Skin of body (tissue), 2 donors: Measurements from ENCODE around the gene CDC5L. TPM values are rescaled to one million over a fixed set of nuclear protein-coding genes. Genes with fewer than 3 reads are reported as not detected.

Source experiments
- DNase-seq: peaks from one replicate; lab custom pipeline; 2025; lab: John Stamatoyannopoulos, UW
- total RNA-seq: library from RNA; depleted of rRNA; stranded (reverse); fragments of >200 nt; gene quantifications from one replicate; pipeline ENCODE4 v1.2.3, GENCODE V29; 2014

Gene CDC5L
- total RNA-seq, 1 donor from 2014 or later = 23.3 TPM

DNA sequence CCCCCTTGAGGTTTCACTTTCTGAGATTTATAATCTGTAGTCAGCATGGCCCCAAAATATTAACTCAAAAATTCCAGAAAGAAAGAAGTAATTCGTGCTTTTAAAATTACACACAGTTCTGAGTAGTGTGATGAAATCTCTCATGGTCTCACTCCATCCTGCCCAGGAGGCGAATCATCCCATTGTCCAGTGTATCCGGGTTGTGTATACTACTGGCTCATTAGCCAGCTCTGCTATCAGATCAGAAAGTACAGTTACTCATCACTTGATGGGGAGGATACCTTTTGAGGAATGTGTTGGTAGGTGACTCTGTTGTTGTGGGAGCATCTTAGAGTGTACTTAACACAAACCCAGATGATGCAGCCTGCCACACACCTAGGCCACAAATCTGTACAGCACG, 65.2 kb downstream of the CDC5L start:
- no peak for DNase-seq

GRCh38 chr6:44453146-44453545, 65.6 kb downstream of the CDC5L start:
- no peak for DNase-seq

DNA sequence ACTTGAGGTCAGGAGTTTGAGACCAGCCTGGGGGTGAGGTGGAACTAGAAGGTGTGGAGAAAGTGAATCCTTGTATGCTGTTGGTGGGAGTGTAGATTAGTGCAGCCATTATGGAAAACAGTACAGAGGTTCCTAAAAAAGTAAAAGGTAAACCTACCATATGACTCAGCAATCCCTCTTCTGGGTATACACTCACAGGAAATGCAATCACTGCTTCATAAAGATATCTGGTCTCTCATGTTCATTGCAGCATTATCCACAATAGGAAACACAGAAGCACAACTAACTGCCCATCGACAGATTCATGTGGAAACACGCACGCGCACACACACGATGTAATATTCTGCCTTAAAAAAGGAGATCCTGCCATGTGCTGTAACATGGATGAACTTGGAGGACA, 66.7 kb downstream of the CDC5L start:
- no peak for DNase-seq

DNA sequence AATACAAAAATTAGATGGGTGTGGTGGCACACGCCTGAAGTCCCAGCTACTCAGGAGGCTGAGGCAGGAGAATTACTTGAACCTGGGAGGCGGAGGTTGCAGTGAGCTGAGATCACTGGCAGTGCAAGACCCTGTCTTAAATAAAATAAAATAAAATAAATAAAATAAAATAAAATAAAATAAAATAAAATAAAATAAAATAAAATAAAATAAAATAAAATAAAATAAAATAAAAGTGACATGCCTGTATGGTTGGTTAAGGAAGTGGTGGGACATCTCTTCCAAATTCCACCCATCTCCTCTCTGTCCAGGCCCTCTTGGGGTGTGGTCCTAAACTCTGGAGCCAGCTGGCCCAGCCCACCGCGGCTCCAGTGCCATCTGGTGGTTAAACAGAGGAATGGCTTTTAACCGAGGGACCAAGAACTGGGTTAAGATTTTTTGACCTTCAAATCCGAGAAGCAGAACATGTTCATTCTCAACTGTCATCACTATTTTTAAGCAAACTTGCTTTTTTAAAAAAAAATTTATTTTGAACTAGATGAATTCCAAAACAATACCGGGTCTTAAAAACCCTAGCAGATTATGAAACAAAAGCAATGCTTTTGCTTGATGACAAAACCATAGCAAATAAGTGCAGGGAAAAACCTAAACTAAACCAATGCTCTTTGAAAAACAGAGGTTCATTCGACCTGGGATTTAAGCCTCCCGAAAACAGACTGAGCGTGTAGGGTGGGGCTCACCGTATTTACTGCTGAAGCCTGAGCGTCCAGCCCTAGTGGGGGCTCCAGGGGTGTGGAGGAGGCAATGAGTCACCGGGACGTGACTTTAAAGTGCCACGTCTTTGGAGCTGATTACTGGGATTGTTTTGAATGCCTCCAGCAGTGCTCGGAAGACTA, 68.8 kb downstream of the CDC5L start:
- no peak for DNase-seq

- DNase-seq = no peak
These were observed 69.4 kb downstream of the CDC5L start for GRCh38 chr6:44456966-44457292.

GRCh38 chr6:44457596-44457995, 70.1 kb downstream of the CDC5L start:
- no peak for DNase-seq

GRCh38 chr6:44458551-44458950, 71.0 kb downstream of the CDC5L start:
- no peak for DNase-seq

DNA sequence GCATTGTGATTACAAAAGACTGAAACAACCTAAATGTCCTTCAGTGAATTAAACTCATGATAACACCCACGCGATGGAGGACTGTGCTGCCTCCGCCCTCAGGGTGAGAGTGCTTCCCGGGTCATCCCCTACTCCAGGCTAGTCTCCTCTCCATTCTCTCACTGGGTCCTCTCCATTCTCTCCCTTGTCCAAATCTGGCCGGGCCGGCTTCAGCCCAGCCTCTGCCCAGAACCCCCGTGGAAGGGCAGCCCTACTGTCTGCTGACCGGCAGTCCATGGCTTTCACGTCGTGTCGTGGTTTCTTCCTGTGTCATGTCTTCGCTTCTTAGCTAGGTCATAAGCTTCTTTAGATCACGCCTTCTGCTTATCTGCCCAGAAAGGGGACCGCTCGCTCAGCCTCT, 74.8 kb downstream of the CDC5L start:
- DNase-seq = no peak

GRCh38 chr6:44462797-44463727, 75.6 kb downstream of the CDC5L start:
- no peak for DNase-seq

- DNase-seq = no peak
These were observed 76.4 kb downstream of the CDC5L start for GRCh38 chr6:44463728-44464450.

GRCh38 chr6:44464527-44465310, 77.2 kb downstream of the CDC5L start:
- DNase-seq = no peak

DNA sequence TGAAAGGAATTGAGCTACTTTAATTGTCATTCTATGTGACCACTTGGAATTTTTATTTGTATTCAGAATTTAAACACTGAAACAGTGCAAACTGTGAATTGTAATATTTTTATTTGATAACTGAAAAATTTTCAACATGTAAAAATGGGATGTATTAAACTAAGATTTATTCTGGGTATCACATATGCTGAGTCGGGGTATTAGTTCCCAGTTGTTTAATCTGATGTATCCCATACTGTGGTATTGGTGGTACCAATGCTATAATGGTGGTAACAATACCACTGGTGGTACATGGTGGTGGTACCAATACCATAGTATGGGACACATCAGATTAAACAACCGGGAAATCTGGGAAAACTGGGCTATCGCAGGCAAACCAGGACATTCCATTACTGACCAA, 79.4 kb downstream of the CDC5L start:
- DNase-seq = no peak

DNA sequence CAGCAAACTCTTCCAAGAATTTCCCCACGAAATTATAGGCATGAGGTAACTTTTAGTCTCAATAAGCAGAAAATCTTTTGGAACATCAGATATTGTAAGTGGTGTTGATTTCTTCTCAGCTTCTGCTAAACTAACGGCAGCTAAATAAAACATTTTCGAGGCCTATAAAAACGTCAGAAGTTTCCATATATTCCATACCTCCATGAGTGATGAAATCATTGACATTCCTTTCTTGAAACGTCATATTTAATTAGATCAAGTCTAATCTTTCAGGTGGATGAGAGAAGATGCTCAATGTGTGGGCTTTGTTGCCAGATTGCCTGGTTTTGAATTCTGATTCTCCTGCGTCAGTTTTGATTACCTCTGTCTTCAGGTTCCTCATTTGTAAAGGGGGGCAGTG, 81.3 kb downstream of the CDC5L start:
- no peak for DNase-seq

DNA sequence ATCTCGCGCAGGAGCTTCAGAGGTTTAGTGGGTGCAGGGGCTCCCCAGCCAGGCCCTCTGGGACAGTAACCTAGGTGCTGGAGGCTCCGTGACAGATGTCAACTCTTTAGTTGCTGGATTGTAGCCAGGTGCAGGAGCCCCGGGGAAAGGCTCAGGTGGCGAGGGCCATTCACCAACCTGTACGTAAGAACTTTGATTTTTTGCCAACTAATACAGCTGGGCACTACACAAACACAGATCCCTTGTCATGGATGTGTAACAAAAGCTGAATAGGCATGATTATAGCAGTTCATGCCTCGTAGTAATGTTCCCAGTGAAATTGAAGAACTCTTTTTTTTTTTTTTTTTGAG, 82.6 kb downstream of the CDC5L start:
- no peak for DNase-seq

- no peak for DNase-seq
These were observed 83.2 kb downstream of the CDC5L start for GRCh38 chr6:44470746-44471145.

GRCh38 chr6:44471271-44471981, 83.9 kb downstream of the CDC5L start:
- no peak for DNase-seq

DNA sequence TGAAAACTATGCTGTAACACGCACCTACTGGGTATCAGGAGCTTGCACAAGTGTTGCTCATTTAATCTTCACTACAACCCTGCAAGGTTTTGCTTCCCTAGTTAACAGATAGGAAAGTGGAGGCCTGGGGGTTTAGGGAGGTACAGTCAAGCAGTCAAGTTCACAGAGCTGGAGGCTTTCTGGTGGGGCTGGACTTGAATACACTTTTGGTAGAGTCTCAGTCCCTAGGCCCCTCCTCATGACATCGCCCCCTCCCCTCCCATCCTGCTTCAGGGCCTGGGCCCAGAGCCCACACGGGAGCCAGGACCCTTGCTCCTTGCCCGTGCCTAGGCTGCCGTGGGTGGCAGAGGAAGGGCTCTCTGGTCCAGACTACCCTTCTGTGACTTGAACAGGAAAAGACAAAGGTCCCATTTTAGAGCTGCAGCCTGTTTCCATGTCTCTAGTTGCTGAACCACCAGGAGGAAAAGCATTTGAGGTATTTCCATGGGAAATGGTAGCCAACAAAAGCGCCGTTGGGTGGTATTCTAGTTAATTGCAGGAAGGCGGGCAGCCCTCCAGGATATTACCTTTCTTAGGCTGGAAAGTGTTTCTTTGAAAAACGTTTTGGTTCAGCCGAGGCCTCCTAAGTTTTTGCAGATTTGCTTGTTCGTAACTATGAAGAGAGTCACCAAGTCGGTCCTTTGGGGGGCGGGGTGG, 84.9 kb downstream of the CDC5L start:
- no peak for DNase-seq

- DNase-seq = no peak
These were observed 86.1 kb downstream of the CDC5L start for GRCh38 chr6:44473393-44474189.

DNA sequence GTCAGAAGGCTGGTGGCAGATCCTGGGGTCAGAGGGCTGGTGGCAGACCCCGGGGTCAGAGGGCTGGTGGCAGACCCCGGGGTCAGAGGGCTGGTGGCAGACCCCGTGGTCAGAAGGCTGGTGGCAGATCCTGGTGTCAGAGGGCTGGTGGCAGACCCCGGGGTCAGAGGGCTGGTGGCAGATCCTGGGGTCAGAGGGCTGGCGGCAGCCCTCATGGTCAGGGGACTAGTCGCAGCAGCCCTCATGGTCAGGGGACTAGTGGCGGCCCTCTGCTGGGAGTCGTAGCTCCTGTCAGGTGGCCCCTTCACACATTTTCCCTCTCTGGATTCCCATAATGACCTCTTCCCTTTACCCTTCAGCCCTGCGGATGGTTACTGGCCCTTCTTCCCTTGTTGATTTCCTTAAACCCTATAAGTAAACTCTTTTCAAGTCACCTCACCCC, 86.7 kb downstream of the CDC5L start:
- DNase-seq = no peak
